T-helper 17 cell (primary cell): ENCODE data around the gene RSAD1. TPM values are rescaled to one million over a fixed set of nuclear protein-coding genes. Genes with fewer than 3 reads are reported as not detected.
A peak's percentile ranks its signal among the peaks of the same experiment; 100 is the strongest.

Source experiments
- ATAC-seq: fragments of 150-1000 bp; cut with Tn5 transposase; 2 replicates; pipeline ENCODE4 v1.10.0; 2021; ENCODE audit warnings: mild to moderate bottlenecking, moderate library complexity
- DNase-seq, 3 donors: peaks; one replicate each; pipeline versions ENCODE4 v3.0.0 to v3.0.0-alpha.2; 2020 to 2021
- H3K9me3 ChIP-seq: one replicate; pipeline ENCODE4 v1.7.0; 2013; ENCODE audit warnings: low read length, mild to moderate bottlenecking; ENCODE audit not compliant: control insufficient read depth, poor library complexity, severe bottlenecking
- H3K27ac Mint-ChIP-seq: one replicate; pipeline ENCODE4 v1.8.0; 2022; ENCODE audit warnings: mild to moderate bottlenecking, moderate library complexity, mixed read lengths
- H3K27me3 Mint-ChIP-seq: one replicate; pipeline ENCODE4 v1.8.0; 2022; ENCODE audit warnings: mixed read lengths
- H3K36me3 Mint-ChIP-seq: one replicate; pipeline ENCODE4 v1.8.0; 2022; ENCODE audit warnings: low read depth, mixed read lengths
- H3K4me1 Mint-ChIP-seq: one replicate; pipeline ENCODE4 v1.8.0; 2022; ENCODE audit warnings: mild to moderate bottlenecking, mixed read lengths
- H3K4me3 Mint-ChIP-seq: one replicate; pipeline ENCODE4 v1.8.0; 2022; ENCODE audit warnings: mild to moderate bottlenecking, moderate library complexity, mixed read lengths
- total RNA-seq, 4 donors: library from RNA in 2 of 4; stranded (reverse) in 2 of 4; gene quantifications; one replicate each; pipeline ENCODE4 v1.2.3 and lab custom pipeline; 2022 to 2026

Gene RSAD1
- total RNA-seq, 2 donors from 2014 or later = 49.2 to 59.6 TPM

GRCh38 chr17:50481648-50482047 lies 3.0 kb downstream of the RSAD1 start:
- Mint-ChIP-seq H3K27me3 (no peaks in the 10 kb centered on the region), H3K4me1 (peaks cover 16% of the 10 kb centered on the region), H3K4me3 (no peak overlapping the region), H3K36me3 (peaks cover 2% of the 10 kb centered on the region), H3K27ac (no peak overlapping the region)
- no peak for DNase-seq
- no peaks in the 10 kb centered on the region for H3K9me3 ChIP-seq
- no peak for ATAC-seq

GRCh38 chr17:50482110-50482509 lies 3.5 kb downstream of the RSAD1 start:
- DNase-seq = no peak
- H3K36me3 Mint-ChIP-seq = peaks cover 2% of the 10 kb centered on the region
- ATAC-seq = no peak
- H3K9me3 ChIP-seq = no peaks in the 10 kb centered on the region
- no peak overlapping the region for H3K27ac Mint-ChIP-seq
- no peaks in the 10 kb centered on the region for H3K27me3 Mint-ChIP-seq
- H3K4me3 Mint-ChIP-seq = no peak overlapping the region
- H3K4me1 Mint-ChIP-seq = peaks cover 16% of the 10 kb centered on the region

- peaks cover 2% of the 10 kb centered on the region for H3K36me3 Mint-ChIP-seq
- H3K4me3 Mint-ChIP-seq = no peak overlapping the region
- ATAC-seq (peak; percentile 27), DNase-seq (peak; percentile 51 to 67 (median 51))
- H3K9me3 ChIP-seq = no peaks in the 10 kb centered on the region
- H3K27ac Mint-ChIP-seq = no peak overlapping the region
- H3K4me1 Mint-ChIP-seq = peaks cover 16% of the 10 kb centered on the region
- H3K27me3 Mint-ChIP-seq = no peaks in the 10 kb centered on the region
Measured at GRCh38 chr17:50482516-50482915, 3.9 kb downstream of the RSAD1 start.

- H3K4me1 Mint-ChIP-seq = peaks cover 13% of the 10 kb centered on the region
- H3K27ac Mint-ChIP-seq = no peak overlapping the region
- no peak for ATAC-seq
- H3K36me3 Mint-ChIP-seq = peaks cover 2% of the 10 kb centered on the region
- H3K4me3 Mint-ChIP-seq = no peak overlapping the region
- DNase-seq = no peak
- H3K27me3 Mint-ChIP-seq = no peaks in the 10 kb centered on the region
- no peaks in the 10 kb centered on the region for H3K9me3 ChIP-seq
Measured at GRCh38 chr17:50483266-50483665, 4.6 kb downstream of the RSAD1 start.

GRCh38 chr17:50484386-50485155 lies 5.9 kb downstream of the RSAD1 start:
- Mint-ChIP-seq H3K4me3 (no peak overlapping the region), H3K36me3 (peaks cover 2% of the 10 kb centered on the region), H3K4me1 (peaks cover 9% of the 10 kb centered on the region), H3K27me3 (no peaks in the 10 kb centered on the region), H3K27ac (peak overlapping the region; percentile 41)
- DNase-seq = no peak
- ATAC-seq = no peak
- no peaks in the 10 kb centered on the region for H3K9me3 ChIP-seq

- ATAC-seq (no peak), DNase-seq (no peak)
- Mint-ChIP-seq H3K4me3 (no peak overlapping the region), H3K27ac (no peak overlapping the region), H3K27me3 (no peaks in the 10 kb centered on the region), H3K36me3 (peaks cover 2% of the 10 kb centered on the region), H3K4me1 (peaks cover 2% of the 10 kb centered on the region)
- no peaks in the 10 kb centered on the region for H3K9me3 ChIP-seq
Measured at GRCh38 chr17:50487213-50488096, 8.8 kb downstream of the RSAD1 start.

- DNase-seq = no peak
- H3K4me1 Mint-ChIP-seq = no peaks in the 10 kb centered on the region
- no peak for ATAC-seq
- H3K9me3 ChIP-seq = no peaks in the 10 kb centered on the region
- no peaks in the 10 kb centered on the region for H3K36me3 Mint-ChIP-seq
- H3K27me3 Mint-ChIP-seq = no peaks in the 10 kb centered on the region
- H3K4me3 Mint-ChIP-seq = no peak overlapping the region
- H3K27ac Mint-ChIP-seq = no peak overlapping the region
Measured at GRCh38 chr17:50488880-50489279, 10.2 kb downstream of the RSAD1 start.

GRCh38 chr17:50491505-50491904 lies 12.8 kb downstream of the RSAD1 start:
- no peaks in the 10 kb centered on the region for H3K9me3 ChIP-seq
- H3K27me3 Mint-ChIP-seq = no peaks in the 10 kb centered on the region
- no peaks in the 10 kb centered on the region for H3K36me3 Mint-ChIP-seq
- no peaks in the 10 kb centered on the region for H3K4me1 Mint-ChIP-seq
- no peak overlapping the region for H3K27ac Mint-ChIP-seq
- DNase-seq = no peak
- no peak overlapping the region for H3K4me3 Mint-ChIP-seq
- ATAC-seq = no peak

GRCh38 chr17:50492214-50492613 lies 13.6 kb downstream of the RSAD1 start:
- Mint-ChIP-seq H3K27ac (no peak overlapping the region), H3K27me3 (no peaks in the 10 kb centered on the region), H3K4me1 (no peaks in the 10 kb centered on the region), H3K36me3 (no peaks in the 10 kb centered on the region), H3K4me3 (no peak overlapping the region)
- DNase-seq (no peak), ATAC-seq (no peak)
- no peaks in the 10 kb centered on the region for H3K9me3 ChIP-seq

GRCh38 chr17:50493744-50494143 lies 15.1 kb downstream of the RSAD1 start:
- H3K36me3 Mint-ChIP-seq = no peaks in the 10 kb centered on the region
- H3K9me3 ChIP-seq = no peaks in the 10 kb centered on the region
- H3K4me1 Mint-ChIP-seq = no peaks in the 10 kb centered on the region
- DNase-seq = no peak
- H3K27ac Mint-ChIP-seq = no peak overlapping the region
- no peaks in the 10 kb centered on the region for H3K27me3 Mint-ChIP-seq
- no peak overlapping the region for H3K4me3 Mint-ChIP-seq
- ATAC-seq = no peak

GRCh38 chr17:50495217-50495823 lies 16.7 kb downstream of the RSAD1 start:
- ATAC-seq = no peak

GRCh38 chr17:50495918-50496317 lies 17.3 kb downstream of the RSAD1 start:
- no peaks in the 10 kb centered on the region for H3K9me3 ChIP-seq
- Mint-ChIP-seq H3K27me3 (no peaks in the 10 kb centered on the region), H3K36me3 (no peaks in the 10 kb centered on the region), H3K4me3 (no peak overlapping the region), H3K27ac (no peak overlapping the region), H3K4me1 (no peaks in the 10 kb centered on the region)
- DNase-seq = no peak
- no peak for ATAC-seq

More at GRCh38 chr17:50495217-50495823, 16.7 kb downstream of the RSAD1 start:
- Mint-ChIP-seq H3K36me3 (no peaks in the 10 kb centered on the region), H3K27ac (no peak overlapping the region), H3K27me3 (no peaks in the 10 kb centered on the region), H3K4me1 (no peaks in the 10 kb centered on the region), H3K4me3 (no peak overlapping the region)
- H3K9me3 ChIP-seq = no peaks in the 10 kb centered on the region
- DNase-seq = no peak
